Liver (tissue), 9 donors: ENCODE measurements around the gene RUSC2. TPM values are rescaled to one million over a fixed set of nuclear protein-coding genes. Genes with fewer than 3 reads are reported as not detected.

ENCODE experiments used
- DNase-seq: peaks from one replicate; pipeline ENCODE4 v3.0.0-alpha.2; 2017; ENCODE audit warnings: low spot score
- H3K27ac ChIP-seq, 2 donors: one replicate each; pipeline ENCODE4 v1.7.0; 2013; ENCODE audit warnings: inconsistent platforms in 2 of 2, low read length in 2 of 2, control low read depth in 1 of 2, low read depth in 1 of 2, mild to moderate bottlenecking in 1 of 2
- H3K27me3 ChIP-seq, 4 donors: one replicate each; pipeline versions ENCODE4 v1.6.1 to v1.7.0; 2013; ENCODE audit warnings: low read length in 3 of 4, inconsistent platforms in 1 of 4, mild to moderate bottlenecking in 1 of 4, moderate library complexity in 1 of 4; ENCODE audit not compliant: control insufficient read depth in 4 of 4, insufficient read depth in 4 of 4
- H3K36me3 ChIP-seq, 4 donors: one replicate each; pipeline versions ENCODE4 v1.6.1 to v1.7.0; 2013; ENCODE audit warnings: low read length in 3 of 4, mild to moderate bottlenecking in 3 of 4, low read depth in 1 of 4, moderate library complexity in 1 of 4; ENCODE audit not compliant: control insufficient read depth in 4 of 4, insufficient read depth in 3 of 4
- H3K4me1 ChIP-seq, 4 donors: one replicate each; pipeline versions ENCODE4 v1.6.1 to v1.7.0; 2013; ENCODE audit warnings: low read length in 3 of 4, mild to moderate bottlenecking in 3 of 4, moderate library complexity in 1 of 4; ENCODE audit not compliant: control insufficient read depth in 4 of 4, insufficient read depth in 4 of 4
- H3K4me3 ChIP-seq, 3 donors: one replicate each; pipeline versions ENCODE4 v1.6.1 to v1.7.0; 2013; ENCODE audit warnings: low read length in 3 of 3, control low read depth in 1 of 3, low read depth in 1 of 3, mild to moderate bottlenecking in 1 of 3
- H3K9ac ChIP-seq, 2 donors: one replicate each; pipeline ENCODE4 v1.7.0; 2013; ENCODE audit warnings: low read length in 2 of 2, mild to moderate bottlenecking in 2 of 2, moderate library complexity in 2 of 2, control low read depth in 1 of 2, low read depth in 1 of 2
- H3K9me3 ChIP-seq, 4 donors: one replicate each; pipeline versions ENCODE4 v1.6.1 to v1.7.0; 2013; ENCODE audit warnings: low read length in 3 of 4; ENCODE audit not compliant: control insufficient read depth in 4 of 4
- EGR1 ChIP-seq, 2 donors: IDR thresholded peaks; 2 replicates each; pipeline ENCODE4 v1.6.1; 2016 to 2018; ENCODE audit warnings: antibody characterized with exemption in 2 of 2, low read depth in 2 of 2
- FOXA1 ChIP-seq: IDR thresholded peaks from 2 replicates; pipeline ENCODE4 v1.6.1; 2016; ENCODE audit warnings: antibody characterized with exemption
- FOXA2 ChIP-seq: IDR thresholded peaks from 2 replicates; pipeline ENCODE4 v1.6.1; 2016; ENCODE audit warnings: antibody characterized with exemption
- GABPA ChIP-seq, 2 donors: IDR thresholded peaks in 1 of 2; conservative IDR thresholded peaks in 1 of 2; 2 replicates each; pipeline ENCODE4 v1.6.1; 2016; ENCODE audit warnings: antibody characterized with exemption in 2 of 2, mild to moderate bottlenecking in 1 of 2, moderate library complexity in 1 of 2
- HNF4A ChIP-seq, 2 donors: conservative IDR thresholded peaks; 2 replicates each; pipeline ENCODE4 v1.6.1; 2016; ENCODE audit warnings: antibody characterized with exemption in 2 of 2, mild to moderate bottlenecking in 2 of 2
- HNF4G ChIP-seq: IDR thresholded peaks from 2 replicates; pipeline ENCODE4 v1.6.1; 2016; ENCODE audit warnings: antibody characterized with exemption
- JUND ChIP-seq, 2 donors: IDR thresholded peaks; 2 replicates each; pipeline ENCODE4 v1.6.1; 2016; ENCODE audit warnings: antibody characterized with exemption in 2 of 2
- NR2F2 ChIP-seq: IDR thresholded peaks from 2 replicates; pipeline ENCODE4 v1.6.1; 2016; ENCODE audit warnings: antibody characterized with exemption
- RAD21 ChIP-seq, 2 donors: IDR thresholded peaks; 2 replicates each; pipeline ENCODE4 v1.6.1; 2016; ENCODE audit warnings: antibody characterized with exemption in 2 of 2, mild to moderate bottlenecking in 2 of 2
- RXRA ChIP-seq, 2 donors: IDR thresholded peaks; 2 replicates each; pipeline ENCODE4 v1.6.1; 2017 to 2018; ENCODE audit warnings: antibody characterized with exemption in 2 of 2, mild to moderate bottlenecking in 1 of 2
- SP1 ChIP-seq: IDR thresholded peaks from 2 replicates; pipeline ENCODE4 v1.6.1; 2018; ENCODE audit warnings: antibody characterized with exemption, mild to moderate bottlenecking
- TAF1 ChIP-seq: conservative IDR thresholded peaks from 2 replicates; pipeline ENCODE4 v1.6.1; 2016; ENCODE audit warnings: antibody characterized with exemption, mild to moderate bottlenecking
- YY1 ChIP-seq: IDR thresholded peaks from 2 replicates; pipeline ENCODE4 v1.6.1; 2016; ENCODE audit warnings: antibody characterized with exemption, mild to moderate bottlenecking
- WGBS: extraction: QIAGEN DNeasy Blood & Tissue Kit; methylation state at CpG from one replicate; pipeline ENCODE4 v1.1.7; 2013; 5-methylcytosine and 5-hydroxymethylcytosine counted together
- polyA plus RNA-seq, 2 donors: library from polyadenylated mRNA; stranded (reverse) in 1 of 2; unstranded in 1 of 2; fragments of 200-250 nt in 1 of 2; fragments of >200 nt in 1 of 2; fragmentation: Nextera tagmentation in 1 of 2; extraction: Ambion mirVana in 1 of 2; gene quantifications; one replicate each; pipeline versions ENCODE4 v1.2.1 to v1.2.3, GENCODE V29; 2013 to 2015
- total RNA-seq, 2 donors: library from RNA; depleted of rRNA; stranded (reverse); fragments of >200 nt; gene quantifications; one replicate each; pipeline ENCODE4 v1.2.3, GENCODE V29; 2014
- TF ChIP-seq, protein P1 (sequence below): IDR thresholded peaks from 2 replicates; pipeline ENCODE4 v1.6.1; 2016; ENCODE audit warnings: antibody characterized with exemption
- TF ChIP-seq, protein P2 (sequence below): IDR thresholded peaks from 2 replicates; pipeline ENCODE4 v1.6.1; 2016; ENCODE audit warnings: antibody characterized with exemption
- TF ChIP-seq, protein P3 (sequence below): IDR thresholded peaks from 2 replicates; pipeline ENCODE4 v1.6.1; 2016; ENCODE audit warnings: antibody characterized with exemption
- TF ChIP-seq, protein P4 (sequence below): IDR thresholded peaks from 2 replicates; pipeline ENCODE4 v1.6.1; 2016; ENCODE audit warnings: antibody characterized with exemption, mild to moderate bottlenecking
- TF ChIP-seq, protein P5 (sequence below): fragments of 150-350 bp; IDR thresholded peaks from 2 replicates; pipeline ENCODE4 v1.5.1; 2017; ENCODE audit warnings: improper control_type of control experiment, low read depth, low read length; ENCODE audit not compliant: missing input control
- donor health status: healthy.
- donor health status: healthy.
- donor health status: healthy.
- donor health status: healthy.
- donor health status: healthy.

RUSC2 gene
- total and polyA plus RNA-seq, 4 donors = 2.1 to 6.3 (median 4.3) TPM

DNA sequence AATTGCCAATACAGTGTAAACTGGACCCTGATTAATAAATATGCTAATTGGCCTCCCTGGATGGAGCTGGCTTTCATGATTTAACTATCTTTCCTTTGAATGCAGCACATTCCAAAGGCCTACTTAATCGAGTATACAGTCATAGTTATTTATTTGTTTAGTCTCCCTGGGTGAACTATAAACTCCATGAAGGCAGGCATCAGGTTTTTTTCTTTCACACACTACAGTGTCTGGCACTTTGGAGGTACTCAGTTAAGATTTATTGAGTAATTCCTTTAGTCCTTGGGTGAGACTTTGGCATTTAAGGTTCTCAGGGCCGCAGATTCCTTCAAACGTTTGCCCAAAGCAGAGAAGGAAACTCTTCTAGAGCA, 20.5 kb downstream of the RUSC2 start:
- Histone ChIP-seq H3K9ac (no peak overlapping the region), H3K9me3 (no peaks in the 10 kb centered on the region), H3K27ac (peak overlapping the region; percentile 77), H3K4me3 (no peak overlapping the region), H3K4me1 (peaks cover 1 to 14% (median 13%) of the 10 kb centered on the region in 4 donors), H3K36me3 (no peaks in the 10 kb centered on the region), H3K27me3 (no peaks in the 10 kb centered on the region)
- TF ChIP-seq, protein P1, sequence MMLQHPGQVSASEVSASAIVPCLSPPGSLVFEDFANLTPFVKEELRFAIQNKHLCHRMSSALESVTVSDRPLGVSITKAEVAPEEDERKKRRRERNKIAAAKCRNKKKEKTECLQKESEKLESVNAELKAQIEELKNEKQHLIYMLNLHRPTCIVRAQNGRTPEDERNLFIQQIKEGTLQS = no peak
- TF ChIP-seq TAF1 (no peak), FOXA2 (no peak), EGR1 (IDR thresholded peaks at IDR 0.05; ENCODE audit: low read depth in 2 of 2) (no peak), NR2F2 (no peak), YY1 (no peak), JUND (IDR thresholded peaks at IDR 0.05) (no peak), FOXA1 (no peak), HNF4G (no peak), SP1 (no peak), RAD21 (IDR thresholded peaks at IDR 0.05) (no peak)
- TF ChIP-seq, protein P2, sequence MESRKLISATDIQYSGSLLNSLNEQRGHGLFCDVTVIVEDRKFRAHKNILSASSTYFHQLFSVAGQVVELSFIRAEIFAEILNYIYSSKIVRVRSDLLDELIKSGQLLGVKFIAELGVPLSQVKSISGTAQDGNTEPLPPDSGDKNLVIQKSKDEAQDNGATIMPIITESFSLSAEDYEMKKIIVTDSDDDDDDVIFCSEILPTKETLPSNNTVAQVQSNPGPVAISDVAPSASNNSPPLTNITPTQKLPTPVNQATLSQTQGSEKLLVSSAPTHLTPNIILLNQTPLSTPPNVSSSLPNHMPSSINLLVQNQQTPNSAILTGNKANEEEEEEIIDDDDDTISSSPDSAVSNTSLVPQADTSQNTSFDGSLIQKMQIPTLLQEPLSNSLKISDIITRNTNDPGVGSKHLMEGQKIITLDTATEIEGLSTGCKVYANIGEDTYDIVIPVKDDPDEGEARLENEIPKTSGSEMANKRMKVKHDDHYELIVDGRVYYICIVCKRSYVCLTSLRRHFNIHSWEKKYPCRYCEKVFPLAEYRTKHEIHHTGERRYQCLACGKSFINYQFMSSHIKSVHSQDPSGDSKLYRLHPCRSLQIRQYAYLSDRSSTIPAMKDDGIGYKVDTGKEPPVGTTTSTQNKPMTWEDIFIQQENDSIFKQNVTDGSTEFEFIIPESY = no peak
- TF ChIP-seq, protein P3, sequence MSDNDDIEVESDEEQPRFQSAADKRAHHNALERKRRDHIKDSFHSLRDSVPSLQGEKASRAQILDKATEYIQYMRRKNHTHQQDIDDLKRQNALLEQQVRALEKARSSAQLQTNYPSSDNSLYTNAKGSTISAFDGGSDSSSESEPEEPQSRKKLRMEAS = no peak
- no peak for DNase-seq
- WGBS = 65% methylated on average over 3 of the region's 3 CpGs

DNA sequence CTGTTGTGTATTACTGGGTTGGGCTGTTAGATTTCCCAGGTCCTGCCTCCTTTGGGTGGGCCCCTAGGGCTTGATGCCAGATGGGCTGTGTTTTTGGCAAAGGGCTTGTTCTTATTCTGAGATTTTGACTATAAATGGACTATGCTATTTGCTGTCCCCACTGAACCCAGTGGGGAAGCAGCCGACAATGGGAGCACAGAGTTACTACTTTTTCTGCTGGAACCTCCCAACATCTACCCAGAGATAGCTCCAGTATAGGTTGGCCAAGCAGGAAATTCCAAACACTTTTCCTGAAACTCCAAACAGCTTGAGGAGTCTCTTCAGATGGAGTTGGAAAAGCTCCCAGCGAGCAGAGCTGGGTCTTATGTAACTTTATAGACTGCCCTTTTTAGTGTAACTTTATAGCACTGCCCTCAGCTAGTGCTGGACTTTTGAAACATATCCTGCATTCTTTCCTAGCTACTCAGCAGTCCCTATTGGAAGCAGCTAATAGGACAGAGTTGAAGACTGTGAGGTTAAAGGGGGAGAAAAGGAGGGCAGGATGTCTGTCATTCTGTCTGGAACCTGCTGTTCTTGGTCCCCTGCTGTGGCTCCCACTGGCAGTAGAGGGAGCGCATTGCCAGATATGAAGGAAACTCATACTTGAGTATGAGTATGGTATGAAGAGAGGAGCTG, 21.0 kb downstream of the RUSC2 start:
- Histone ChIP-seq H3K4me1 (peaks cover 1 to 14% (median 13%) of the 10 kb centered on the region in 4 donors), H3K9me3 (no peaks in the 10 kb centered on the region), H3K27ac (peak overlapping the region; percentile 77), H3K36me3 (no peaks in the 10 kb centered on the region), H3K27me3 (no peaks in the 10 kb centered on the region), H3K9ac (no peak overlapping the region), H3K4me3 (no peak overlapping the region)
- WGBS = 24% methylated on average over 3 of the region's 3 CpGs
- TF ChIP-seq NR2F2 (peak; percentile 96), HNF4G (peak; percentile 76), RAD21 (IDR thresholded peaks at IDR 0.05) (peak in 1 of 2 donors; percentile 58), YY1 (peak; percentile 65), TAF1 (no peak), EGR1 (IDR thresholded peaks at IDR 0.05; ENCODE audit: low read depth in 2 of 2) (peak; percentile 61 to 71), HNF4A (conservative IDR thresholded peaks at IDR 0.05) (peak; percentile 91 to 92), FOXA2 (no peak), JUND (IDR thresholded peaks at IDR 0.05) (peak; percentile 92 to 97), FOXA1 (no peak), RXRA (IDR thresholded peaks at IDR 0.05) (peak; percentile 90), SP1 (peak; percentile 98), GABPA (IDR thresholded peaks at IDR 0.05 in 1 of 2, conservative IDR thresholded peaks at IDR 0.05 in 1 of 2) (no peak)
- TF ChIP-seq, protein P3 = peak; percentile 60
- TF ChIP-seq, protein P4, sequence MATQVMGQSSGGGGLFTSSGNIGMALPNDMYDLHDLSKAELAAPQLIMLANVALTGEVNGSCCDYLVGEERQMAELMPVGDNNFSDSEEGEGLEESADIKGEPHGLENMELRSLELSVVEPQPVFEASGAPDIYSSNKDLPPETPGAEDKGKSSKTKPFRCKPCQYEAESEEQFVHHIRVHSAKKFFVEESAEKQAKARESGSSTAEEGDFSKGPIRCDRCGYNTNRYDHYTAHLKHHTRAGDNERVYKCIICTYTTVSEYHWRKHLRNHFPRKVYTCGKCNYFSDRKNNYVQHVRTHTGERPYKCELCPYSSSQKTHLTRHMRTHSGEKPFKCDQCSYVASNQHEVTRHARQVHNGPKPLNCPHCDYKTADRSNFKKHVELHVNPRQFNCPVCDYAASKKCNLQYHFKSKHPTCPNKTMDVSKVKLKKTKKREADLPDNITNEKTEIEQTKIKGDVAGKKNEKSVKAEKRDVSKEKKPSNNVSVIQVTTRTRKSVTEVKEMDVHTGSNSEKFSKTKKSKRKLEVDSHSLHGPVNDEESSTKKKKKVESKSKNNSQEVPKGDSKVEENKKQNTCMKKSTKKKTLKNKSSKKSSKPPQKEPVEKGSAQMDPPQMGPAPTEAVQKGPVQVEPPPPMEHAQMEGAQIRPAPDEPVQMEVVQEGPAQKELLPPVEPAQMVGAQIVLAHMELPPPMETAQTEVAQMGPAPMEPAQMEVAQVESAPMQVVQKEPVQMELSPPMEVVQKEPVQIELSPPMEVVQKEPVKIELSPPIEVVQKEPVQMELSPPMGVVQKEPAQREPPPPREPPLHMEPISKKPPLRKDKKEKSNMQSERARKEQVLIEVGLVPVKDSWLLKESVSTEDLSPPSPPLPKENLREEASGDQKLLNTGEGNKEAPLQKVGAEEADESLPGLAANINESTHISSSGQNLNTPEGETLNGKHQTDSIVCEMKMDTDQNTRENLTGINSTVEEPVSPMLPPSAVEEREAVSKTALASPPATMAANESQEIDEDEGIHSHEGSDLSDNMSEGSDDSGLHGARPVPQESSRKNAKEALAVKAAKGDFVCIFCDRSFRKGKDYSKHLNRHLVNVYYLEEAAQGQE = peak; percentile 93
- TF ChIP-seq, protein P1 = peak; percentile 94
- TF ChIP-seq, protein P2 = no peak
- TF ChIP-seq, protein P5, sequence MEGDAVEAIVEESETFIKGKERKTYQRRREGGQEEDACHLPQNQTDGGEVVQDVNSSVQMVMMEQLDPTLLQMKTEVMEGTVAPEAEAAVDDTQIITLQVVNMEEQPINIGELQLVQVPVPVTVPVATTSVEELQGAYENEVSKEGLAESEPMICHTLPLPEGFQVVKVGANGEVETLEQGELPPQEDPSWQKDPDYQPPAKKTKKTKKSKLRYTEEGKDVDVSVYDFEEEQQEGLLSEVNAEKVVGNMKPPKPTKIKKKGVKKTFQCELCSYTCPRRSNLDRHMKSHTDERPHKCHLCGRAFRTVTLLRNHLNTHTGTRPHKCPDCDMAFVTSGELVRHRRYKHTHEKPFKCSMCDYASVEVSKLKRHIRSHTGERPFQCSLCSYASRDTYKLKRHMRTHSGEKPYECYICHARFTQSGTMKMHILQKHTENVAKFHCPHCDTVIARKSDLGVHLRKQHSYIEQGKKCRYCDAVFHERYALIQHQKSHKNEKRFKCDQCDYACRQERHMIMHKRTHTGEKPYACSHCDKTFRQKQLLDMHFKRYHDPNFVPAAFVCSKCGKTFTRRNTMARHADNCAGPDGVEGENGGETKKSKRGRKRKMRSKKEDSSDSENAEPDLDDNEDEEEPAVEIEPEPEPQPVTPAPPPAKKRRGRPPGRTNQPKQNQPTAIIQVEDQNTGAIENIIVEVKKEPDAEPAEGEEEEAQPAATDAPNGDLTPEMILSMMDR = peak; percentile 28
- no peak for DNase-seq
